C4-2B (cell line): ENCODE measurements around the gene CLEC17A.
"Not testable (repeated sequence)": the region's sequence is repeated elsewhere in the genome, so short reads cannot be mapped to it uniquely, and the experiment has no call there.

Source experiments
- H3K27ac ChIP-seq: fragments of 450-650 bp; 2 replicates; pipeline ENCODE4 v1.5.1; 2017
- CTCF ChIP-seq: fragments of 450-650 bp; conservative IDR thresholded peaks from 2 replicates; pipeline ENCODE4 v1.5.1; 2017; ENCODE audit warnings: mild to moderate bottlenecking
- ZFX ChIP-seq: fragments of 450-650 bp; IDR thresholded peaks from 2 replicates; pipeline ENCODE4 v1.6.1; 2017

The CLEC17A gene

DNA sequence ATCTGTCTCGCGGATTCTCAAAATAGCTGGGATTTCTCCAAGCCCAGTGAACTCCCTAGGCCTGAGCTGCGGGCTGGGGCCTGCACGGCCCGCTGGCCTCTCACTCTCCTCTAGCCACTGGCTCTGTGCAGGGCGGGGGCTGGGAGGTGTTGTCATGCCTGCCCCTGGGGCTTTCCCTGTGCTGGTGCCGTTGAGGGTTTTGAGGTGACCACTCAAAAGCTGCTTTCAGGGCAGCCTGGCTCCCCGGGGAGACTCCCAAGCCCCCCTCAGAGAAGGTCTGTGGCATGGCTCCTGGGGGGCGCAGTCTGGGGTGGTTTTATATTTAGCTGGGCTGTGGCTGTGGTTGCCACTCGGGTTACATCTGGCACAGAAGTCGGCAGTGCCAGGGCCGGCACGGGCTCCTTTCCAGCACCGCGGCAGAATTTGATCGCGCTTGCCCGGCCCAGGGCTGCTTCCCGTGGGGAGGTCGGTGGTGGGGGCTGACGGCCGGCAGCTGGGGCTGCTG is 21.0 kb upstream of the CLEC17A start:
- H3K27ac ChIP-seq = no peak overlapping the region
- TF ChIP-seq CTCF (no peak), ZFX (no peak)

DNA sequence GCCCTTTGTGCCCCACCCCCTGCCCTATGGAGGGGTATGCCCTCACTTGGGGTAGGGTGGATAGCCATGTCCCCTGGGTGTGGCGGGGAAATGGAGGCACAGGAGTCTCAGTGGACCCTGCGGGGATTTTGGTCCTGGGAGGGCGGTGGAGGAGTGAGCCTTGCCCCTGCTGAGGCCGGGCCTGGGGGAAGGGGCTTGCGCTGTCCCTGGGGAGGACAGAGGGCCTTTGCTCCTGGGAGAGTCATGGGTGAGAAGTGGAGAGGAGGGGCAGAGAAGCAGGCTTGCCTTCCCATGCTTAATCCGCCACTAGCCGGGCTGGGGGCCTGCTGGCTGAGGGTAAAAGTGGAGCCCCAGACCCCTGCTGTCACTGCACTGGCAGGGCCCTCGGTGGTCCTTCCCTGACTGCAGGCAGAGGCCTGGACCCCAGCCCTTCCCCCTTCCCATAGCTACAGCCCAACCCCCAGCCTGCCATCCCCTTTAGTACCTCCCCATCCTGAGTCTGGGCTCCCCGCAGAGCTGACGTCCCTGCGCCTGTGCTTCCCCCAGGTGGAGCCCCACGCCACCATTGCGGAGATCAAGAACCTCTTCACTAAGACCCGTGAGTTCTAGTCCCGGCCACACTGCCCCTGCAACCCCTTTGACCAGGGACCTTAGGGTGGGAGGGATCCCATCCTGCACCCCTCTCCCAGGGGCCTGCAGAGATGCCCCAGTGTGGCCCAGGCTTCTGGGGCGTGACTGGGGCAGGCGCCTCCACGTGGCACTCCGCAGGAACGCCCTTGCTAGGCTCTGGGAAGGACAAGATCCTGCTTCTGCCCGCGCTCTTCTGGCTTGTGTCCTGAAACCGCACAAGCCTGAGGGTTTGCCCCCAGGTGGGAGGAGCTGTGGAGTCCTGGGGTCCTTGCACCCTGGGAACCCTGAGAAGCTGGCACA is 20.0 kb upstream of the CLEC17A start:
- no peak overlapping the region for H3K27ac ChIP-seq
- TF ChIP-seq ZFX (no peak), CTCF (no peak)

- no peak for TF ChIP-seq ZFX
- TF ChIP-seq CTCF = no peak
- no peak overlapping the region for H3K27ac ChIP-seq
These were observed 19.3 kb upstream of the CLEC17A start for GRCh38 chr19:14563590-14563926.

GRCh38 chr19:14563989-14564651 is 18.8 kb upstream of the CLEC17A start:
- H3K27ac ChIP-seq = no peak overlapping the region
- TF ChIP-seq ZFX (no peak), CTCF (no peak)

- not testable (repeated sequence) for H3K27ac ChIP-seq
These were observed 18.1 kb upstream of the CLEC17A start for GRCh38 chr19:14564652-14565297.

DNA sequence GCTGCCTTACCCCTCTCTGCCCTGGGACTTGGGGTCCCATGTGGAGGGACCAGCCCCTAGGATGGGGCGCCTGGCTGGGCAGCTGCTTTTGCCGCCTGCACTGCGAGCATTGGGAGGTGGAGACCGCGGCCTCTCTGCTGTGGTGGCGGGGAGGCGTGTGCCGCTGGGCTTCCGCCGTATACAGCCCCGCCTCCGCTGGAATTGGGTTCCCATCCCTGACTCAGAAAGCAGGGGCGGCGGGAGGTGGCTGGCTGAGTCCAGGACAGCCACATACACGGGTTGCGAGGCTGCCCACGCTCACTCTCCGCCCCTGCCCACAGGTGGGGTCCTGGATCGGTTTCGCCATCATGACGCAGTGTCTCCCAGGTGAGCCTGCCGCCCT is 17.6 kb upstream of the CLEC17A start:
- TF ChIP-seq CTCF (no peak), ZFX (no peak)

DNA sequence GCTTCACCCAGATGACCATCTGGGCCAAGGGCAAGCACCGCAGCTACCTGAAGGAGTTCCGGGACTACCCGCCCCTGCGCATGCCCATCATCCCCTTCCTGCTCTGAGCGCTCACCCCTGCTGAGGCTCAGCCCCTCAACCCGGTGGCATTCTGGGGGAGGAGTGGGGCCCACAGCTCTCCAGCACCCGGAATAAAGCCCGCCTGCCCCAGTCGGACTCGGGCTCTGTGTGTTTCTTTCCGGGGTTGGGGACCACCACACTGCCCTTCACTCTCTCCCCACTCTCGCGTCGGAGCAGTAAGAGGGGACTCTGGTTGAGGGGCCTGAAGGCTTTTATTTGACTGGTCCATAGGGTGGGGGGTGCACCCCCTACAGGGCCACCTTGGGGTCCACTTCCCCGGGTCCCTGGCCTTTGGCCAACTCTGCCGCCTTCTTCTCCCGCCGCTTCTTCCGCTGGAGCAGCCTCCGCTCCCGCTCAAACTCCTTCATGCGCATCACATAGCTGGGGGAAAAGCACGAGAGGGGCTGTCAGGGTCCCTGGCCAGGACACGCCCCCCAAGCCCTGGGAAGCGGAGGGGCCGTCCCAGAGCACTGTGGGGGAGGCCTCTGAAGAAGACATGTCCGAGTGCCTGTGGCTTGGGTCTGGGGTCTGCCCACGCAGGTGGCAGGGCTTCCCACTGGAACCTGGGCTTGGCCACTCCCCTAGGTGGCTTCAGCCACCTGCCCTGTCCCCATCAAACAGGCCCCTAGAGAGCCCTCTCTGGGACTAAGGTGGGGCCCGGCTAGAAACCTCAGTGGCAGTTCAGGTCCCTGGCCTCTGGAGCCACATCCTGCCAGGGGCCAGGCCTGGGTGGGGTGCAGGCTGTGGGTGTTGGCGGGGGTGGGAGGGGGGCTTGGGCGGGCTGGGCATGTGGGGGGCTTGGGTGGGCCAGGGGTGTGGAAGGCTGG is 16.8 kb upstream of the CLEC17A start:
- H3K27ac ChIP-seq = no peak overlapping the region
- TF ChIP-seq ZFX (no peak), CTCF (no peak)

More for the DNA sequence above, 17.6 kb upstream of the CLEC17A start:
- no peak overlapping the region for H3K27ac ChIP-seq
